Measurements from ENCODE around the gene TCF20. TPM values are rescaled to one million over a fixed set of nuclear protein-coding genes. Genes with fewer than 3 reads are reported as not detected.

TCF20 gene
- total and polyA plus RNA-seq, 8 donors: 5.8 to 50.0 (median 18.8) TPM

DNA sequence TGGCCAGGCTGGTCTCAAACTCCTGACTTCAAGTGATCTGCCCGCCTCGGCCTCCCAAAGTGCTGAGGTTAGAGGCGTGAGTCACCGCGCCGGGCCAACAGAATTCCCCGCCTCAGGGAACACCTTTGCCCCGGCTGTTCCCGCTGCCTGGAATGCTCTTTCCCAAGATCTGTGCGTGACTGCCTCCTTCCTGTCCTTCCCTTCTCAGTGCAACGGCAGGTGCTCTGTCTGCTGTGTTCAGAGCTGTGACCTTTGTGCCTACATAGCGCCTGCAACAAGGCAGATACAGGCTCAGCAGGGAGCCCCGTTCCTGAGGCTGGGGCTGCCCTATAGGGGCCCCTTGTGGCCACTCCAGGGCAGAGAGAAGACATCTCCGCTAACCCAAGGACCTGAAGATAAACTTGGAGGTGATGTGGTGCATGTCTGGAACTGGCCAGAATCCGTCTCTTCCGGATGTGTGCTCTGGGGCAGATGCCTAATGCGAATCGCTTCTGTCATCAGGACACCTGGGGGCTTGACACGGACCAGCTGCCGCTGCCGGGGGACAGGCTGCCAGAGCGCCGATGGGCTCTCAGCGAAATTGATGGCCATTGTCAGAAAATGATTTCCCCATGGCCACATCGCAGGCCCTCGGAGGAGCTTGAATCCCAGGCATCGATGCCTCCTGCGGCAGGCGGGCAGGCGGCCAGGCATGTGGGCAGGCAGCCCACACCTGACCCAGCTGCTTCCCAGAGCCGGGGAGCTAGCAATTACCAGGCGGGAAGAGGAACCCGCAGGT is 43.5 kb upstream of the TCF20 start:
- peak; percentile 79 to 87 for DNase-seq
- Histone ChIP-seq H3K27ac (peak overlapping the region in 4 of 5 donors; percentile 7 to 62 (median 24)), H3K4me1 (peaks cover 18 to 56% (median 49%) of the 10 kb centered on the region in 4 donors), H3K9me3 (no peaks in the 10 kb centered on the region), H3K36me3 (no peaks in the 10 kb centered on the region), H3K4me3 (no peak overlapping the region), H3K27me3 (peaks cover 0 to 6% (median 0%) of the 10 kb centered on the region in 3 donors)
- intact Hi-C loops (cut with DNase I; ENCODE audit: low total_unique reads): no loop called here
- WGBS, 5 donors: 21 to 37% (median 27%) methylated on average over 20 to 33 of the region's 33 CpGs
- TF ChIP-seq POLR2A (IDR thresholded peaks at IDR 0.05) (no peak), POLR2AphosphoS5 (IDR thresholded peaks at IDR 0.05) (peak in 2 of 3 donors; percentile 40 to 48), EP300 (IDR thresholded peaks at IDR 0.05) (no peak), CTCF (IDR thresholded peaks at IDR 0.05) (peak in 3 of 7 experiments; percentile 19 to 28 (median 24))

DNA sequence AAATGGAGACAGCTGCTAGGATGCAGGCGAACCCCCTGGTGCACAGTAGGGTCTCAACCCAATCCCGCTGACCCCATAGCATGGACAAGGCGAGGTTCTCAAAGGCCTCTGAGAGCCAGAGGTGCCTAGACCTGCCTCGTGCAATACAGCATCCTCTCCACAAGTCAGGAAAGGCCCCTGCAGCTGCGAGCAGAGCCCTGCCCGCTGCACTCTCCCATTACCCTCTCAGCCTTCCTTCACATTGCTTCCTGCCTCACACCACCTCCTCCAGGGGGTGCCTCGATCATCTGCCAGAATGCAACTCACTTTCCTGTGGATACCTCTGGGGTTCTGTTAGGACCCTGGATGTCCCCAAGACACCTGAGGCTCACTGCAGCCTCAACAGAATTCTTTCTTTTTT is 42.8 kb upstream of the TCF20 start:
- no peaks in the 10 kb centered on the region for H3K9me3 ChIP-seq
- peaks cover 18 to 48% (median 45%) of the 10 kb centered on the region in 4 donors for H3K4me1 ChIP-seq
- no peaks in the 10 kb centered on the region for H3K36me3 ChIP-seq
- no peak for DNase-seq
- 76 to 93% (median 87%) methylated on average over 6 to 7 of the region's 7 CpGs for WGBS, 5 donors
- H3K4me3 ChIP-seq: no peak overlapping the region
- TF ChIP-seq EP300 (IDR thresholded peaks at IDR 0.05) (no peak), POLR2AphosphoS5 (IDR thresholded peaks at IDR 0.05) (no peak), CTCF (IDR thresholded peaks at IDR 0.05) (no peak), POLR2A (IDR thresholded peaks at IDR 0.05) (no peak)
- H3K27ac ChIP-seq: peak overlapping the region in 1 of 5 donors; percentile 62
- intact Hi-C loops (cut with DNase I; ENCODE audit: low total_unique reads): no loop called here
- peaks cover 0 to 6% (median 0%) of the 10 kb centered on the region in 3 donors for H3K27me3 ChIP-seq

DNA sequence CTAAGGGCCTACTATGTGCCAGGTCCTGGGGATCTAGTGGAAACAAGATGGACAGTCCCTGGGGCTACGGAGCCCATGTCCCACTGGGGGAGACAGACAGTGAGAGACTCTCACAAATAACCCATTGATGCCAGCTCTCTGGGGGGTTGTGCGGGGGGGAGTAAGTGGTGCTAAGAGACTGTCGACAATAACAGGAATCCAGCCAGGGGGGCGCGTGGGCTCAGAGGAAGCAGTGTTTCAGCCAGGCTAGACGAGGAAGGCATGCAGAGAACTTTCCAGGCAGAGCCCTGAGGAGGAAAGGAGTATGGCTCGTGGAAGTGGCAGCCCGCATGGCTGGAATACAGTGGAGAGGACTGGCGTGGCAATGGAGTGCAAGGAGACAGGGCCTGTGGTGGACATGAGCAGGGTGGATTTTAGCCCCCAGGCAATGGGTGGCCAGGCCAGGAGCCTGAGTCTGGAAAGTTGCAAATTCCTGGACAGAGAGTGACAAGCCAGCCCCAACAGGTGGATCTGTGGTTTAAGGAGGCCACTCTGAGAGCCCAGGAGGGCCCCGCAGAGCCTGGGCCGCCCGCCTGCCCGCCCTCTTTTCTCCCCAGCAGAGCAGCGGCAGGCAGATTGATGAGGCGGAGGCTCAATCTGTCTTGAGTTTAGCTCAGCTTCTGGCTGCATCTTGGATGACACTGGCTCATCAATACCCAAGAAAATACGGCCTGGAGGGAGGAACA is 40.0 kb upstream of the TCF20 start:
- peaks cover 10 to 26% (median 24%) of the 10 kb centered on the region in 4 donors for H3K4me1 ChIP-seq
- no peak for DNase-seq
- H3K9me3 ChIP-seq: no peaks in the 10 kb centered on the region
- no peak overlapping the region for H3K4me3 ChIP-seq
- 76 to 92% (median 88%) methylated on average over 16 of the region's 16 CpGs for WGBS, 5 donors
- no peak overlapping the region for H3K27ac ChIP-seq
- H3K27me3 ChIP-seq: peaks cover 0 to 15% (median 0%) of the 10 kb centered on the region in 3 donors
- intact Hi-C loops (cut with DNase I; ENCODE audit: low total_unique reads): no loop called here
- TF ChIP-seq EP300 (IDR thresholded peaks at IDR 0.05) (no peak), POLR2AphosphoS5 (IDR thresholded peaks at IDR 0.05) (no peak), POLR2A (IDR thresholded peaks at IDR 0.05) (no peak), CTCF (IDR thresholded peaks at IDR 0.05) (no peak)
- no peaks in the 10 kb centered on the region for H3K36me3 ChIP-seq

GRCh38 chr22:42309865-42310264 is 39.4 kb upstream of the TCF20 start:
- 89 to 100% (median 91%) methylated on average over 3 of the region's 3 CpGs for WGBS, 5 donors
- Histone ChIP-seq H3K27ac (no peak overlapping the region), H3K9me3 (no peaks in the 10 kb centered on the region), H3K36me3 (no peaks in the 10 kb centered on the region), H3K27me3 (peaks cover 0 to 21% (median 0%) of the 10 kb centered on the region in 3 donors), H3K4me1 (peaks cover 10 to 20% (median 20%) of the 10 kb centered on the region in 4 donors), H3K4me3 (no peak overlapping the region)
- intact Hi-C loops (cut with DNase I; ENCODE audit: low total_unique reads): no loop called here
- no peak for TF ChIP-seq POLR2A (IDR thresholded peaks at IDR 0.05)
- no peak for TF ChIP-seq CTCF (IDR thresholded peaks at IDR 0.05)
- no peak for TF ChIP-seq POLR2AphosphoS5 (IDR thresholded peaks at IDR 0.05)
- TF ChIP-seq EP300 (IDR thresholded peaks at IDR 0.05): no peak
- DNase-seq: no peak
